ENCODE measurements around the gene P2RX5.
A peak's percentile ranks its signal among the peaks of the same experiment; 100 is the strongest.

P2RX5 gene

GRCh38 chr17:3656755-3657587, 39.0 kb downstream of the P2RX5 start:
- DNase-seq: no peak

DNA sequence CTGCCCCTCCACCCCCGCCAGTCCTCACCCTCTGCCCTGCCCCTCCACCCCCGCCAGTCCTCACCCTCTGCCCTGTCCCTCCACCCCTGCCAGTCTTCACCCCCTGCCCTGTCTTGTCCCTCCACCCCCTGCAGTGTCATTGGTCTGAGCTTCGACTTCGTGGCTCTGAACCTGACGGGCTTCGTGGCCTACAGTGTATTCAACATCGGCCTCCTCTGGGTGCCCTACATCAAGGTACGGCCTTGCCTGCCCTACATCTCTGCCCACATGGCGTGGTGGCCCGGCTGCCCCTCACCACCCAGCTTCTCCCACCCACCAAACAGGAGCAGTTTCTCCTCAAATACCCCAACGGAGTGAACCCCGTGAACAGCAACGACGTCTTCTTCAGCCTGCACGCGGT, 39.6 kb downstream of the P2RX5 start:
- DNase-seq: no peak

DNA sequence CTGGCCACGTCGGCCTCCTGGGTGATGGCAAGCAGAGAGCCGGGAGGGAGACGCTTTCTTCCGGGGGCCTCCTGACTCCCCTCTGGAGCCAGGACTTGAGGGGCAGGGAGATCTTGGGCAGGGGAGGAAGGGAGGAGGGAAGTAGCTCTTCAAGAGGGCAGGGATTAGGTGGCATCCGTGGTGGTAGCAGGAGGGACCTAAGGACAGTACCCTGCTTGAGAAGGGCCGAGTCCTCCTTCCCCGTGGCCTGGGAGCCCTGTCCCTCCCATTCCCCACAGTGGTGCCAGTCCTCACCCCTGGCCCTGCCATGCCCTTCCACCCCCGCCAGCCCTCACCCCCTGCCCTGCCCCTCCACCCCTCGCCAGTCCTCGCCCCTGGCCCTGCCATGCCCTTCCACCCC, 40.2 kb downstream of the P2RX5 start:
- DNase-seq: no peak

- DNase-seq: peak; percentile 41
Observed at GRCh38 chr17:3647769-3648555, 48.0 kb downstream of the P2RX5 start.

DNA sequence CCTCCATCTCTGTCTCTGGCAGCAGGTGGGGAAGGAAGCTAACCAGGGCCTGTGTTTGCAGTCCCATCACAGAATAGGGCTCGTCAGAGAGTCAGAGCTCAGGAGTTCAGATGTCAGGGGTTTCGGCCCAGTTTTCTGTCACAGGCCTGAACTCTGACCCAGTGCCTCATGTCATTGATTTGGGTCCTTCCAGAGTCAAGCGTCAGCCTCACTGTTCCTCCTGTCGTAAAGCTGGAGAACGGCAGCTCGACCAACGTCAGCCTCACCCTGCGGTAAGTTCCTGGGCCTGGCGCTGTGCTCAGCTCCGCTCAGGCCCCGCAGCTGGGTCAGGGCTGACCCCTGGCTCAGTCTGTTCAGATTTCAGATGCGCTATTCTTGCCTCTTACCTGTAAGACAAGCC, 48.7 kb downstream of the P2RX5 start:
- DNase-seq: no peak

DNA sequence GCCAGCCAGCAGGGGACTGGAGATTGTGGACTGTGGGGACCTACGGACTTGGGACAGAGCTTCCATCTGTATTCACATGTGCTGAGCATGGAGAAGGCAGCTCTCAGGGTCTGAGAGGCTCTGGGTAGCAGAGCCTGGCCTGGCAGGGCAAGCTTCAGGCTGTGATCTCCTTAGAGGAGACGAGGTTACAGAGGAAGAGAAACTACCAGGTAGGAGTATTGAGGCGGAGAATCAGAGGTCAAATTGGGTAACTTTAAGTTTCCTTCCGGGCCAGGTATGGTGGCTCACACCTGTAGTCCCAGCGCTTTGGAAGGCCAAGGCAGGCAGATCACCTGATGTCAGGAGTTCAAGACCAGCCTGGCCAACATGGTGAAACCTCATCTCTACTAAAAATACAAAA, 50.6 kb downstream of the P2RX5 start:
- DNase-seq: no peak

DNA sequence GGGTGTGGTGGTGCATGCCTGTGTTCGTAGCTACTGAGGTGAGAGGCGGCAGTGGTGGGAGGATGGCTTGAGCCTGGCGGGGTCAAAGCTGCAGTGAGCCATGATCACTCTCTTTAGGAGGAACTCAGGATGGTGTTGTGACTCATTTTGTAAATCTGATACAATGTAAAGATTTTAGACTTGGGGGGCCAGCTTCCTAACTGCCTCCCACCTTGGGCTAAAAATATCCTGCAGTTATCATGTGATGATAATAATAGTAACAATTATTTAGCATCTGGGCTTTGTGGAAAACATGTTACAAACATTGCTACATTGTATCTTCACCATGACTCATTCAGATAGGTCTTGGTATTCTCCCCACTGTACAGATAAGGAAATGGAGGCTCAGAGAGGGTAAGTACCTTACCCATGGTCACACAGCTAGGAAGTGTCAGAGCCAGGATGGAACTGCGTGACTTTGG, 52.0 kb downstream of the P2RX5 start:
- no peak for DNase-seq

- DNase-seq: no peak
Observed at GRCh38 chr17:3641717-3642486, 54.1 kb downstream of the P2RX5 start.

DNA sequence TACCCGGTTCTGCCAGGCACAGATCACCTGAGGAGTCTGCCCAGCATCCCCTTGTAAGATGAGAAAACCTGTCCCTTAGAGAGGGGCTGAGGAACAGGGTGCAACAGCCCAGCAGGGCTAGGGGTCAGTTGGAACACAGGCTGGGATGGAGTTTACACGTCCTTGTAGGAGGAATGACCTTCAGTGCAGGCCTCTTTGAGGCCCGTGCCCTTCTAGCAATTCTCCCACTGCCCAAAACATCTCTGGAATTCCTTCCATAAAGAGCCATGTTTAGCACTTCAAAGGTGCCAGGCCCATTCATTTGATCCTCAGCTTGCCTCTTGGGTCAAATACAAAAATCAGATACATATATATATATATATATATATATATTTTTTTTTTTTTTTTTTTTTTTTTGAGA, 54.9 kb downstream of the P2RX5 start:
- DNase-seq: no peak

DNA sequence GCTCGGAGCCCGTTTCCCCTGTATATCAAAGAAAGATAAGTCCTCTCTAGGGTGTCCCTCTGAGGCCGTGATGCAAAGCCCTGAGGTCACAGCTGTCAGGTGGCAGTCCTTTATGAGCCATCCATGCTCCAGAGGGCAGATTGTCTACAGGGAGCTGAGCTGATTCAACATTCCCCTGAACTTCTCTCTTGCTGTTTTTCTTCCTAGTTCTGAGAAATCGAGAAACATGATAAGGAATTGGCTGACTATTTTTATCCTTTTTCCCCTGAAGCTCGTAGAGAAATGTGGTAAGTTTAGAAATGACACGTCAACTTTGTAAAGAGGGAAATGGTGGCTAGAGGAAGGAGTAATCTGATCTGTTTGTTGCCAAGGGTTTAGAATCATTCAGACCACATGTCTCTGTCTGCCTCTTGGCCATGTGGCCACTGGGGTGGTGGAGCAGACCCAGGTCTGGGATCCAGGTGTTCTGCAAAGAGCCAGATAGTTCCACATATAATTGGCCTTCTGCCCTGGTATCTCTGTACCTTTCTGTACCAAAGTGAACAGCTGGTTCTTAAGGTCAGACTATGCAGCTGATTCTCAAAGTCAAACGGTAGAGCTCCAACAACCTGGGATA, 55.9 kb downstream of the P2RX5 start:
- DNase-seq: peak; percentile 55

- peak; percentile 11 for DNase-seq
Observed at GRCh38 chr17:3636908-3637373, 59.0 kb downstream of the P2RX5 start.

DNA sequence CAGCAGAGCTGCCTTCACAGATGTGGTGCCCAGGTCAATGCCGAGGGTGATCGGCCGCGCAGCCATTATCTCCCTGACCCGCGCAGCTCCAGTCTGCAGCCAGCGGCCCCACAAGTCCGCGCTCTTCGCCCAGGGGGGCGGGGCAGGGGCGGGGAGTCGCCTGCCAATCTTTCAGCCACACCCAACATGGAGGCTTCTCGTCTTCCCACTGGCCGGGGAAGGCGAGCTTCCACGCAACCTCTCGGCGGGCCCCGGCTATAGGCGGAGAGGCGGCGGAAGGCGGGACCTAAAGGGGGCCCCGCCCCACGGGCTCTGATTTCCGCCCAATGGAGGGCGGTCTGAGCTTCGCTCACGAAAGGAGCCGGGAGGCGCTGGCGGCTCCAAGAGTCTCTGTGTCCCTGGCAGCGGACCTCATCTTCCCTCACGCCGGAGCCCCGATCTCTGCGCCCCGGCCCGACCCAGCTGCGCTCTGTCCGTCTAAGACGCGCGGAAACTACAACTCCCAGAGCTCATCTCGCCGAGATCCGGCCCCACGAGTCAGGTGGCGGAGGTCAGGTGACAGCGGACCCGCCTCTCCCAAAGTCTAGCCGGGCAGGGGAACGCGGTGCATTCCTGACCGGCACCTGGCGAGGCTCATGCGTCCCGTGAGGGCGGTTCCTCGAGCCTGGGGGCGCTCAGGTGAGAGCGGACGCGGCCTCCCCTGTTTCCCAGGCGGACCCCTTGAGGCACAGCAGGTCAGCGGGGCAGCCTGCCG, 59.6 kb downstream of the P2RX5 start, which contains the start of the genes CTNS and SHPK:
CTNS (plus strand) TSS at position 607 of the 754 bp plus-strand sequence. CDS start 3,447 bp downstream, outside the sequence.
SHPK (minus strand) TSS at position 97 of the 754 bp plus-strand sequence; CDS start at position 66, 31 bp downstream.
- DNase-seq: peak; percentile 98

DNA sequence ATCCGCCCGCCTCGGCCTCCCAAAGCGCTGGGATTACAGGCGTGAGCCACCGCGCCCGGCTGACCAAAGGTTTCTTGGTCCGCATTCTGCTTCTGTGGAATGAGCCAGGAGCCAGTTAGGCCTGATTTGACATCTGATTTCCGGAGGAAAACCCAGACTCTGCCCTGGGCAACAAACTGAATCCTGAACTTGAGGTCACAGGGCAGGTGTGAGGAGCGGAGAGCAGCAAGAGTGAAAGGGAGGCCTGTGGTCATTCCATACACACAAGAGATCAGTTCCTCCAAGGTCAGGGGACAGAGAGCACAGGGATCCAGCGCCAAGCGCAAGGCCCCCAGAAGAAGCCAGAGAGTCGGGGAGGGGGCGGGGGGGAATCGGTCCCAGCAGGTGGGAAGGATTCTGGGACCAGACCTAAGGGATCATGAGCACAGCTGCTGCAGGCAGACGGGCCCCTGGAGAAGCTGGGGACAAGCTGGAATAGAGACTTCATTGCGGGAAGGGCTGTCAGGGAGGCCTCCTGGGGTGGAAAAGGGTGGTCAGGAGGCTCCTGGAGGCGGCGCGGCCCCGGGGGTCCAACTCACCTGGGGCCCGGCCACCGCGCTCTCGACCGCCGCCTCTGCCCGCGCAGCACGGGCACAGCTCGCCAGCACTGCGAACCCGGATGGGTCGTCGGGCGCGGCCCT, 60.3 kb downstream of the P2RX5 start:
- DNase-seq: peak; percentile 61

- no peak for DNase-seq
Observed at GRCh38 chr17:3632287-3632686, 63.7 kb downstream of the P2RX5 start.

DNA sequence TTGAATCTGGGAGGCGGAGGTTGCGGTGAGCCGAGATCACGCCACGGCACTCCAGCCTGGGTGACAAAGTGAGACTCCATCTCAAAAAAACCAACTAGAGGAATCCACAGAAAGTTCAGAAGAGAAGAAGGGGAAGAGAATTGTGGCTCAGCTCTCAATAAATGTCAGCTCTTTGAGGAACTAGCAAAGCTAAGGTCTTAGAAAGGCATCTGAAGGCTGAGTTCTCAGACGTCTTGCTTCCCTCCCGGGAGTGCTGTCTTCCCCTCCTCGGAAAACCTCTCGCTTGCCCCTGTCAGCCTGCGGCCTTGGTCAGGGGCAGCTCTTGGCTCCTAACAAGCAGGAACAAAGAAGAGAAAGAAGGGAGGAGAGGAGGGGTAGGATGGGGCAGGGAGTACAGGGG, 65.2 kb downstream of the P2RX5 start:
- no peak for DNase-seq

DNA sequence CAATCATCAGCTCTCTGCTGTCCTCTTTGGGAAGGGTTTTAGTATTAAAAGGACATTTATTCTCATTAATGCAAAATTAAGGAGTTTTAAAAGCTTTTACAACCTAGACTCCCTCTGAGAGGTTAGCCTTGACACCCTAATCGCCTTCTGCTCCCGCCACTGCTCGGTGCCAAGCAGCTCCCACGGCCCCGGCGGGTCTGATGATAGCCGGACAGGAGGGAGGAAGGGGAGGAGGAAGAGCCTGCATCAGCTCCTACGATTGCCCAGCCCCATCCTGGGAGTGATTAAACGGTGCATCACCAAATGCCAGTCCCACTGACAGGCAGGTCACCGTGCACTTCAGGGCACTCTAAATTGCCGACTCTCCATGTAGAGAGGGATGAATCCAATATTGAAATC, 68.2 kb downstream of the P2RX5 start:
- no peak for DNase-seq

DNA sequence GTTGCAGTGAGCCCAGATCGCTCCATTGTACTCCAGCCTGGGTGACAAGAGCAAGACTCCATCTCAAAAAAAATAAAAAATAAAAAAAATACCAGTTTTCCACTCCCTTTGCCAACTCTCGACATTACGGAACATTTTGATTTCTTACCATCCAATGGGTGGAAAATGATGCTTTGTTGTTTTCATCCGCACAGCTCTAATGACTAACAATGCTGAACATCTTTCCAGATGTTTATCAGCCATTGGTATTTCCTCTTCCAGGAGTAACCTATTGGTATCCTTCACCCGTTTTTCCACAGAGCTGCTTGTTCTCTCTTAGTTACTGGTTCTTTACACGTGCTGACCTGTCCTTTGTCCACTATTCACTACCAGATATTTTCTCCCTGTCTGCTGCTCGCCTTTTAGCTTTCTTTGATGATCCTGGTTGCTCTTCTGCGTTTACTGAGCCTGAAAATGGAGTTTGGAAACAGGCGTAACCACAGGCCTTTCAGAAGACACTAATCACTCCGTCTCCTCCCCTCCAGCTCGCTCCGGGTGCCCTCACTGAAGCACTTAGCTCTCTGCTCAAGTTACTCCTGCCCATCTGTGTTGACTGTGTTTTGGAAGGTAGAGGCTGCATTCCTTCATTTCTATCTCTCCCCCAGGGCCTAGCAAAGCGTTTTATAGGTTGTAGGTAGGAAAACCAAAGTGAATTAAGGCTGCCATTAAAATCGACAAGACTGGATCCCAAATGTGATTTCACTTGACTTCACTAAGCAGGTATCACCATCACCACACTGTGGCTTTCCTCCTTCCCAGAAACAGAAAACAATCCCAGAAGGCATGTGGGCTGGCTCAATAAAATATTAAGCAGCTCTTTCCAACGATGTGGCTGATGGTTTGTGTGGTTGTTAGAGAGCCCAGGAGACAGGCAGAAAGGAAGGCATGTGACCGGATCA, 68.9 kb downstream of the P2RX5 start:
- DNase-seq: no peak

Measured in NCI-H146 (cell line).